ENCODE measurements around the gene GRIN2A.
"Not testable (repeated sequence)": the region's sequence is repeated elsewhere in the genome, so short reads cannot be mapped to it uniquely, and the experiment has no call there.

The GRIN2A gene

DNA sequence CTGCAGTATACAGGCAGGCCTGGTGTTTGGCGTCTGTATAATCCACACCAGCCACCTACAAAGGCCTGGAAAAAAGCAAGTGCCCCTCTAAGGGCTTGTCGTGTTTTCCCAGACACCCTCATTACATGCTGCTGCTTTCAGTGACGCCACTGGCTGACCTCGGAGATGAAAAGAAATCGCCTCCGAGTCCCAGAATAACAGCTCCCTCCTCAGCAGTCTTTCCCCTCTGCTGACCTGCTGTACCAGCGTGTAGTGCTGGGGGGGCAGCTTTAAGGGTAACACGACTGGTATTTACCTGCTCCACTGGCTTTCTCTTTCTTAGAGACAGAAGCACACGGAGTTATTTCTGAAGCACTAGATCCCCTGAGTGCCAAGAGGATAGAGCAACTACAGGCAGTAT lies 296.8 kb downstream of the GRIN2A start:
- no peak overlapping the region for H3K4me3 ChIP-seq (ENCODE audit: control insufficient read depth in 1 of 7, extremely low read depth in 1 of 7, insufficient read depth in 4 of 7, low read depth in 2 of 7, low read length in 6 of 7)
- H3K36me3 ChIP-seq (ENCODE audit: control insufficient read depth in 4 of 4, insufficient read depth in 4 of 4, low read length in 3 of 4) = no peaks in the 10 kb centered on the region
- H3K27ac ChIP-seq (ENCODE audit: insufficient read depth in 1 of 2, low read depth in 1 of 2, low read length in 2 of 2, poor library complexity in 1 of 2, severe bottlenecking in 2 of 2) = no peak overlapping the region
- no peak for DNase-seq
- CTCF ChIA-PET = no interaction called here
- no peaks in the 10 kb centered on the region for H3K9me3 ChIP-seq (ENCODE audit: control extremely low read depth in 1 of 5, control insufficient read depth in 4 of 5, insufficient read depth in 2 of 5, low read depth in 1 of 5, low read length in 4 of 5)
- WGBS (ENCODE audit: insufficient coverage) = 31% methylated on average over 8 of the region's 9 CpGs
- H3K27me3 ChIP-seq (replicated peaks in 2 of 5; ENCODE audit: control insufficient read depth in 4 of 5, insufficient read depth in 5 of 5, low read length in 4 of 5) = peaks cover 0 to 3% (median 0%) of the 10 kb centered on the region in 5 experiments
- POLR2A ChIA-PET = no interaction called here
- no peaks in the 10 kb centered on the region for H3K4me1 ChIP-seq (ENCODE audit: control extremely low read depth in 1 of 4, control insufficient read depth in 4 of 4, insufficient read depth in 4 of 4, low read length in 3 of 4)

DNA sequence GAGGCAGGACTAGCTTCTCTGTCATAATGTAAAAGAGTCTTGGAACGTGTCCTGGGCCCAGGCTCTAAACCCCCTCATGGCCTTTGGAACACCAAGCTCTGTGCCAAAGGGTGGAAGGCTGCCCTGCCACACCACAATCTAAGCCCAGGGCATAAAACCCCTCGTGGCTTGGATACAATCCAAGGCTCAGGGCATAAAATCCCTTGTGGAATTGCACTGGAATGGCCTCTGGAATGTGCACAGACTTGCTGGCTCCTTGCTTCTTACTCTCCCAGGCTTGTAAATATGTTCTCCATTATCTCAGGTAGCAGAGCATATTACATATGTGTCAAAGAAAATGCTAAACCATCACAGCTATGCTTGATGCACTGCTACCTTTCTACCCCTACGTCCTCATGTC lies 306.2 kb downstream of the GRIN2A start:
- H3K36me3 ChIP-seq (ENCODE audit: control insufficient read depth in 4 of 4, insufficient read depth in 4 of 4, low read length in 3 of 4); CTCF ChIA-PET; POLR2A ChIA-PET; DNase-seq; H3K4me1 ChIP-seq (ENCODE audit: control extremely low read depth in 1 of 4, control insufficient read depth in 4 of 4, insufficient read depth in 4 of 4, low read length in 3 of 4); H3K27me3 ChIP-seq (replicated peaks in 2 of 5; ENCODE audit: control insufficient read depth in 4 of 5, insufficient read depth in 5 of 5, low read length in 4 of 5); H3K4me3 ChIP-seq (ENCODE audit: control insufficient read depth in 1 of 7, extremely low read depth in 1 of 7, insufficient read depth in 4 of 7, low read depth in 2 of 7, low read length in 6 of 7); H3K27ac ChIP-seq (ENCODE audit: insufficient read depth in 1 of 2, low read depth in 1 of 2, low read length in 2 of 2, poor library complexity in 1 of 2, severe bottlenecking in 2 of 2); H3K9me3 ChIP-seq (ENCODE audit: control extremely low read depth in 1 of 5, control insufficient read depth in 4 of 5, insufficient read depth in 2 of 5, low read depth in 1 of 5, low read length in 4 of 5): not testable (repeated sequence)
- WGBS (ENCODE audit: insufficient coverage) = 81% methylated on average over 3 of the region's 3 CpGs

DNA sequence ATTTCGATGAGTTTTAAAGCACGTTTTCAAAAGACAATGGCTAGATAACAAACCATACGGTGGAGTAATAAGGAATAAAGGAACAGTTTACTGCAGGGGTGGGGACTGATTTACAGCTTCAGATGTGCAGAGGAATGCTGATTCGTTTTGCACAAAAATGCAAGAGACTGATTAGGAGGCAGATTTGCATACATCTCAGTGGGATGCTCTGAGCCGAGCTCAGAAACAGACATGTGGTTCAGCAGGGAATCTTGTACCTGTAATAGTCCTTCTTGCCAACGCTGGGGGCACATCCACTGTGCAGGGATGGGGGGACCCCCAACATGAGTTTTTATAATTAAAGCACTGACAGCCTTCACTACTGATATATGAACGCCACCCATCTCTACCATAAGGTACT lies 308.0 kb downstream of the GRIN2A start:
- no peak for DNase-seq
- ChIA-PET CTCF (no interaction called here), POLR2A (no interaction called here)
- no peak overlapping the region for H3K4me3 ChIP-seq (ENCODE audit: control insufficient read depth in 1 of 7, extremely low read depth in 1 of 7, insufficient read depth in 4 of 7, low read depth in 2 of 7, low read length in 6 of 7)
- no peaks in the 10 kb centered on the region for H3K27me3 ChIP-seq (replicated peaks in 2 of 5; ENCODE audit: control insufficient read depth in 4 of 5, insufficient read depth in 5 of 5, low read length in 4 of 5)
- H3K27ac ChIP-seq (ENCODE audit: insufficient read depth in 1 of 2, low read depth in 1 of 2, low read length in 2 of 2, poor library complexity in 1 of 2, severe bottlenecking in 2 of 2) = no peak overlapping the region
- no peaks in the 10 kb centered on the region for H3K36me3 ChIP-seq (ENCODE audit: control insufficient read depth in 4 of 4, insufficient read depth in 4 of 4, low read length in 3 of 4)
- no peaks in the 10 kb centered on the region for H3K4me1 ChIP-seq (ENCODE audit: control extremely low read depth in 1 of 4, control insufficient read depth in 4 of 4, insufficient read depth in 4 of 4, low read length in 3 of 4)
- 75% methylated on average over 7 of the region's 7 CpGs for WGBS (ENCODE audit: insufficient coverage)
- H3K9me3 ChIP-seq (ENCODE audit: control extremely low read depth in 1 of 5, control insufficient read depth in 4 of 5, insufficient read depth in 2 of 5, low read depth in 1 of 5, low read length in 4 of 5) = no peaks in the 10 kb centered on the region

DNA sequence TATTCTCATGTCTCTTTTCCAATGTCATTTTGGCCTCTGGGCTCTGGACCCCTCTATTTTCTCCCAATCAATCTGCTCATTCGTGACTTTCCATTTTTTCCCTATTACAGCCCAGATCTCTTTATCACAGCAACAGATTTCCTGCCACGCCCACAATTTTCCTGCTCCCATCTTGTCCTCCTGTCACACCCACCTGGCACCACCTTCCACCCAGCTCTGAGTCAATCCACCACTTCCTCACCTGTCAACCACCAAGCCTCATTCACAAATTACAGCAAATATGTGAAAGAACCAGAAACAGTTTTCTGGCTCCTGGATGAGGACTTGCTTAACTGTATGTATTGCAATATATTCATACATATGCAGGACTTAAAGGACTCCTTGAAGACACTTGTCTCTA lies 311.3 kb downstream of the GRIN2A start:
- no peaks in the 10 kb centered on the region for H3K9me3 ChIP-seq (ENCODE audit: control extremely low read depth in 1 of 5, control insufficient read depth in 4 of 5, insufficient read depth in 2 of 5, low read depth in 1 of 5, low read length in 4 of 5)
- no peaks in the 10 kb centered on the region for H3K36me3 ChIP-seq (ENCODE audit: control insufficient read depth in 4 of 4, insufficient read depth in 4 of 4, low read length in 3 of 4)
- ChIA-PET CTCF (no interaction called here), POLR2A (no interaction called here)
- no peak for DNase-seq
- 36% methylated on average over 2 of the region's 2 CpGs for WGBS (ENCODE audit: insufficient coverage)
- H3K27me3 ChIP-seq (replicated peaks in 2 of 5; ENCODE audit: control insufficient read depth in 4 of 5, insufficient read depth in 5 of 5, low read length in 4 of 5) = no peaks in the 10 kb centered on the region
- no peak overlapping the region for H3K27ac ChIP-seq (ENCODE audit: insufficient read depth in 1 of 2, low read depth in 1 of 2, low read length in 2 of 2, poor library complexity in 1 of 2, severe bottlenecking in 2 of 2)
- no peak overlapping the region for H3K4me3 ChIP-seq (ENCODE audit: control insufficient read depth in 1 of 7, extremely low read depth in 1 of 7, insufficient read depth in 4 of 7, low read depth in 2 of 7, low read length in 6 of 7)
- H3K4me1 ChIP-seq (ENCODE audit: control extremely low read depth in 1 of 4, control insufficient read depth in 4 of 4, insufficient read depth in 4 of 4, low read length in 3 of 4) = no peaks in the 10 kb centered on the region

DNA sequence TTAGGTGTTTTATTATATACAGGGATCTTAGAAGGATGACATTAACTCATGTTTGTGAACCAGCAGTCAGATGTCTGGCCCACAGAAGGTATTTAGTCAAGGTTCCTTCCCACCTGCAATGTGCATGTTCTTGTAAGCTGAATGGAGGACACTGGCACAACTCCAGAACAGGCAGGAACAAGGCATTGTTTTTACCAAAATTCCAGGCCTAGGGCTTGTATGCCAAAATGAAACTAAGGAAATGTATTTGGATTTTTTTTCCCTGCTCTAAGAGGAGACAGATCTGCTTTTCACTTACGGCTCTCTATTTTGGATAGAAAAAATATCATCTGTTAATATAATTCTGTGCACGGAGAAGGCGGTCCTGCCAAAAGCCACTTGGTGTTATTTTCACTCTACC lies 312.5 kb downstream of the GRIN2A start:
- H3K27ac ChIP-seq (ENCODE audit: insufficient read depth in 1 of 2, low read depth in 1 of 2, low read length in 2 of 2, poor library complexity in 1 of 2, severe bottlenecking in 2 of 2) = no peak overlapping the region
- no peak overlapping the region for H3K4me3 ChIP-seq (ENCODE audit: control insufficient read depth in 1 of 7, extremely low read depth in 1 of 7, insufficient read depth in 4 of 7, low read depth in 2 of 7, low read length in 6 of 7)
- no peaks in the 10 kb centered on the region for H3K4me1 ChIP-seq (ENCODE audit: control extremely low read depth in 1 of 4, control insufficient read depth in 4 of 4, insufficient read depth in 4 of 4, low read length in 3 of 4)
- ChIA-PET CTCF (no interaction called here), POLR2A (no interaction called here)
- H3K27me3 ChIP-seq (replicated peaks in 2 of 5; ENCODE audit: control insufficient read depth in 4 of 5, insufficient read depth in 5 of 5, low read length in 4 of 5) = no peaks in the 10 kb centered on the region
- no peak for DNase-seq
- no CpG with 5 or more reads among the region's 3 CpGs for WGBS (ENCODE audit: insufficient coverage)
- H3K36me3 ChIP-seq (ENCODE audit: control insufficient read depth in 4 of 4, insufficient read depth in 4 of 4, low read length in 3 of 4) = no peaks in the 10 kb centered on the region
- no peaks in the 10 kb centered on the region for H3K9me3 ChIP-seq (ENCODE audit: control extremely low read depth in 1 of 5, control insufficient read depth in 4 of 5, insufficient read depth in 2 of 5, low read depth in 1 of 5, low read length in 4 of 5)

DNA sequence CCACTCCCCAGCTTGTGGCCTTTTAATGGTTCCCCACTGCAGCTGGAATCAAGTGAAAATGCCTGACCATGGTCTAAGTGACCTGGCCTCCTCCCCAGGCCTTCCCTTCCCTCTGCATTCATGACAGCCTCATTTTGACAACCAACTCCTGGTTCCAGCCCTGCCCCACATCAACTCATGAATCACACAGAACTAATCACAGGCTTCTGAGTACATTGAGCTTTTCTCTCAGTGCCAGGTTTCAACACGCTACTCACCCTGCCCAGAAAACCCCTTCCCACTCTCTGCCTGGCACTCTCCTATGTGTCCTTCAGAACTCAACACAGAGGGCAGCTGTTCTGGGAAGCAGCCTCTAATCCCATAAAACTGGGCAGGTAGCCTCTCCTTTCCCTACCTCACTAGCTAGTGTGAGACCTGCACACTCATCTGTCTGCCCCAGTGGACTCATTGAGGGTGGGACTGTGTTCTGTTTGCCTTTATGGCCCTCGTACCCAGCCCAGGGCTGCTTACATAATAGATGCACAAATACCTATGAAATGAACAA lies 313.6 kb downstream of the GRIN2A start:
- CTCF ChIA-PET = no interaction called here
- Histone ChIP-seq H3K27ac (ENCODE audit: insufficient read depth in 1 of 2, low read depth in 1 of 2, low read length in 2 of 2, poor library complexity in 1 of 2, severe bottlenecking in 2 of 2) (no peak overlapping the region), H3K4me1 (ENCODE audit: control extremely low read depth in 1 of 4, control insufficient read depth in 4 of 4, insufficient read depth in 4 of 4, low read length in 3 of 4) (no peaks in the 10 kb centered on the region), H3K36me3 (ENCODE audit: control insufficient read depth in 4 of 4, insufficient read depth in 4 of 4, low read length in 3 of 4) (no peaks in the 10 kb centered on the region), H3K27me3 (replicated peaks in 2 of 5; ENCODE audit: control insufficient read depth in 4 of 5, insufficient read depth in 5 of 5, low read length in 4 of 5) (no peaks in the 10 kb centered on the region), H3K9me3 (ENCODE audit: control extremely low read depth in 1 of 5, control insufficient read depth in 4 of 5, insufficient read depth in 2 of 5, low read depth in 1 of 5, low read length in 4 of 5) (no peaks in the 10 kb centered on the region), H3K4me3 (ENCODE audit: control insufficient read depth in 1 of 7, extremely low read depth in 1 of 7, insufficient read depth in 4 of 7, low read depth in 2 of 7, low read length in 6 of 7) (no peak overlapping the region)
- DNase-seq = no peak
- POLR2A ChIA-PET = no interaction called here
- 85% methylated on average over 2 of the region's 2 CpGs for WGBS (ENCODE audit: insufficient coverage)

DNA sequence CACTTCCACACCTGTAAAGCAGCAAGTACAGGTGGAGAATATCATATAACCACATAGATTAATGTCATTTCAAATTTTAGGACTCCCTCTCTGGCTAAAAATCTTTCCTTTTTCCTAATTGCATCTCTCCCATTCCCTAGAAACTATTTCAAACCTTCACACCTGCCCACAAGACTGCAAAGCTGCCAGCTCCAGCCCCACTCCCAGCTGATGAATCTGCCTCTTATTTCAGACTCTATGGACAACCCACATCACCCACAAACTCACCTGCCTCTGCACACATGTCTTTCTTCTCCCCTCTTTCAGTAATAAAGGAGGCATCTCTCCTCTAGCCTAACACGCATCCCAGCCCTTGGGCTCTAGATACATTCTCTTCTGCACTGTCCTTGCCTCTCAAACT lies 315.1 kb downstream of the GRIN2A start:
- no peak for DNase-seq
- H3K36me3 ChIP-seq (ENCODE audit: control insufficient read depth in 4 of 4, insufficient read depth in 4 of 4, low read length in 3 of 4) = no peaks in the 10 kb centered on the region
- CTCF ChIA-PET = interaction anchor here (0.6 kb wide), 1 partner anchor 92 kb away, joined by 5 read pairs; no protein-coding TSS in a partner anchor
- WGBS (ENCODE audit: insufficient coverage) = no CpG with 5 or more reads among the region's 1 CpG
- POLR2A ChIA-PET = no interaction called here
- no peaks in the 10 kb centered on the region for H3K9me3 ChIP-seq (ENCODE audit: control extremely low read depth in 1 of 5, control insufficient read depth in 4 of 5, insufficient read depth in 2 of 5, low read depth in 1 of 5, low read length in 4 of 5)
- H3K27ac ChIP-seq (ENCODE audit: insufficient read depth in 1 of 2, low read depth in 1 of 2, low read length in 2 of 2, poor library complexity in 1 of 2, severe bottlenecking in 2 of 2) = no peak overlapping the region
- no peaks in the 10 kb centered on the region for H3K27me3 ChIP-seq (replicated peaks in 2 of 5; ENCODE audit: control insufficient read depth in 4 of 5, insufficient read depth in 5 of 5, low read length in 4 of 5)
- H3K4me1 ChIP-seq (ENCODE audit: control extremely low read depth in 1 of 4, control insufficient read depth in 4 of 4, insufficient read depth in 4 of 4, low read length in 3 of 4) = no peaks in the 10 kb centered on the region
- no peak overlapping the region for H3K4me3 ChIP-seq (ENCODE audit: control insufficient read depth in 1 of 7, extremely low read depth in 1 of 7, insufficient read depth in 4 of 7, low read depth in 2 of 7, low read length in 6 of 7)

Measured in common myeloid progenitor, CD34-positive (primary cell).